GM23338 (cell line): ENCODE measurements around the gene GPRC5C. TPM values are rescaled to one million over a fixed set of nuclear protein-coding genes. Genes with fewer than 3 reads are reported as not detected.

Experiments
- ATAC-seq: fragments of 200-7000 bp; cut with Tn5 transposase; 3 replicates; pipeline ENCODE4 v1.9.1; 2020
- DNase-seq: peaks from one replicate; pipeline ENCODE4 v3.0.0-alpha.2; 2015; ENCODE audit warnings: low spot score
- H2AFZ ChIP-seq: fragments of 200-600 bp; sonication (generic); 2 replicates; pipeline ENCODE4 v1.8.0; 2016; ENCODE audit warnings: antibody characterized with exemption, mild to moderate bottlenecking, moderate library complexity
- H3F3A ChIP-seq: fragments of 200-600 bp; sonication (generic); replicated peaks from 2 replicates; pipeline ENCODE4 v1.8.0; 2017; ENCODE audit warnings: antibody characterized with exemption, mixed run types, low read depth
- H3K27ac ChIP-seq: fragments of 200-600 bp; sonication (generic); 2 replicates; pipeline ENCODE4 v1.6.1; 2016; ENCODE audit warnings: low read depth
- H3K27me3 ChIP-seq: fragments of 200-600 bp; sonication (generic); 2 replicates; pipeline ENCODE4 v1.8.0; 2016; ENCODE audit warnings: mild to moderate bottlenecking, mixed run types, moderate library complexity; ENCODE audit not compliant: insufficient read depth
- H3K36me3 ChIP-seq: fragments of 200-600 bp; sonication (generic); 2 replicates; pipeline ENCODE4 v1.8.0; 2016; ENCODE audit warnings: mild to moderate bottlenecking; ENCODE audit not compliant: insufficient read depth
- H3K4me1 ChIP-seq: fragments of 200-600 bp; sonication (generic); 2 replicates; pipeline ENCODE4 v1.8.0; 2016; ENCODE audit warnings: mild to moderate bottlenecking, moderate library complexity; ENCODE audit not compliant: insufficient read depth
- H3K4me2 ChIP-seq: fragments of 200-600 bp; sonication (generic); 2 replicates; pipeline ENCODE4 v1.7.1; 2017; ENCODE audit warnings: mixed run types
- H3K4me3 ChIP-seq: fragments of 200-600 bp; sonication (generic); 2 replicates; pipeline ENCODE4 v1.6.1; 2016; ENCODE audit warnings: mixed run types
- H3K79me2 ChIP-seq: fragments of 200-600 bp; sonication (generic); replicated peaks from 2 replicates; pipeline ENCODE4 v1.8.0; 2017; ENCODE audit warnings: mild to moderate bottlenecking; ENCODE audit not compliant: insufficient read depth
- H3K9me2 ChIP-seq: fragments of 200-600 bp; sonication (generic); 2 replicates; pipeline ENCODE4 v1.8.0; 2017; ENCODE audit not compliant: insufficient read depth
- H4K20me1 ChIP-seq: fragments of 200-600 bp; sonication (generic); replicated peaks from 2 replicates; pipeline ENCODE4 v1.8.0; 2017; ENCODE audit warnings: mild to moderate bottlenecking; ENCODE audit not compliant: insufficient read depth
- H3K27ac Mint-ChIP-seq: 2 replicates; pipeline ENCODE4 v1.8.0; 2020; ENCODE audit warnings: inconsistent platforms, mild to moderate bottlenecking, moderate library complexity, mixed read lengths
- H3K27me3 Mint-ChIP-seq: 3 replicates; pipeline ENCODE4 v1.8.0; 2022; ENCODE audit warnings: low read depth, mild to moderate bottlenecking, moderate library complexity, mixed read lengths, inconsistent platforms; ENCODE audit not compliant: insufficient read depth, poor library complexity
- H3K36me3 Mint-ChIP-seq: 3 replicates; pipeline ENCODE4 v1.8.0; 2021; ENCODE audit warnings: low read depth, mild to moderate bottlenecking, inconsistent platforms, moderate library complexity, mixed read lengths
- H3K4me1 Mint-ChIP-seq: 3 replicates; pipeline ENCODE4 v1.8.0; 2020; ENCODE audit warnings: mild to moderate bottlenecking, inconsistent platforms, mixed read lengths
- H3K4me3 Mint-ChIP-seq: 3 replicates; pipeline ENCODE4 v1.8.0; 2021; ENCODE audit warnings: moderate library complexity, mild to moderate bottlenecking, inconsistent platforms, mixed read lengths
- H3K9me3 Mint-ChIP-seq: 3 replicates; pipeline ENCODE4 v1.8.0; 2020; ENCODE audit warnings: moderate library complexity, mild to moderate bottlenecking, inconsistent platforms, mixed read lengths
- EZH2phosphoT487 ChIP-seq: fragments of 200-600 bp; sonication (generic); IDR thresholded peaks from one replicate; pipeline ENCODE4 v1.8.1; 2018; ENCODE audit warnings: antibody characterized with exemption; ENCODE audit not compliant: unreplicated experiment
- POLR2AphosphoS5 ChIP-seq: IDR thresholded peaks from 2 replicates; pipeline ENCODE4 v1.6.1; 2016; ENCODE audit warnings: antibody characterized with exemption, low read depth
- ZNF331 ChIP-seq: fragments of 250-450 bp; sonication (Bioruptor Pico); IDR thresholded peaks from 2 replicates; pipeline ENCODE4 v1.5.0; 2020; ENCODE audit warnings: low read depth, mild to moderate bottlenecking, moderate library complexity
- polyA plus RNA-seq: library from polyadenylated mRNA; unstranded; fragments of >200 nt; fragmentation: Nextera tagmentation; extraction: Ambion mirVana; gene quantifications from 2 replicates; pipeline ENCODE4 v1.2.1, GENCODE V29; 2016
- total RNA-seq: library from RNA; depleted of rRNA; stranded (reverse); fragments of >200 nt; shearing (Covaris generic); gene quantifications from 2 replicates; pipeline ENCODE4 v1.2.3, GENCODE V29; 2014
- TF ChIP-seq, protein P1 (sequence below), 2 experiments: fragments of 200-600 bp in 1 of 2; sonication (generic) in 1 of 2; conservative IDR thresholded peaks; 2 replicates each; pipeline versions ENCODE4 v1.5.1 to v1.6.1; 2016 to 2017; ENCODE audit warnings: antibody characterized with exemption in 2 of 2, low read depth in 2 of 2, mild to moderate bottlenecking in 2 of 2, moderate library complexity in 1 of 2
- TF ChIP-seq, protein P2 (sequence below): IDR thresholded peaks from 2 replicates; pipeline ENCODE4 v1.6.1; 2016; ENCODE audit warnings: antibody characterized with exemption

GPRC5C gene
- total and polyA plus RNA-seq, 2 experiments from 2014 or later: 9.0 to 22.4 TPM

- TF ChIP-seq, protein P1, sequence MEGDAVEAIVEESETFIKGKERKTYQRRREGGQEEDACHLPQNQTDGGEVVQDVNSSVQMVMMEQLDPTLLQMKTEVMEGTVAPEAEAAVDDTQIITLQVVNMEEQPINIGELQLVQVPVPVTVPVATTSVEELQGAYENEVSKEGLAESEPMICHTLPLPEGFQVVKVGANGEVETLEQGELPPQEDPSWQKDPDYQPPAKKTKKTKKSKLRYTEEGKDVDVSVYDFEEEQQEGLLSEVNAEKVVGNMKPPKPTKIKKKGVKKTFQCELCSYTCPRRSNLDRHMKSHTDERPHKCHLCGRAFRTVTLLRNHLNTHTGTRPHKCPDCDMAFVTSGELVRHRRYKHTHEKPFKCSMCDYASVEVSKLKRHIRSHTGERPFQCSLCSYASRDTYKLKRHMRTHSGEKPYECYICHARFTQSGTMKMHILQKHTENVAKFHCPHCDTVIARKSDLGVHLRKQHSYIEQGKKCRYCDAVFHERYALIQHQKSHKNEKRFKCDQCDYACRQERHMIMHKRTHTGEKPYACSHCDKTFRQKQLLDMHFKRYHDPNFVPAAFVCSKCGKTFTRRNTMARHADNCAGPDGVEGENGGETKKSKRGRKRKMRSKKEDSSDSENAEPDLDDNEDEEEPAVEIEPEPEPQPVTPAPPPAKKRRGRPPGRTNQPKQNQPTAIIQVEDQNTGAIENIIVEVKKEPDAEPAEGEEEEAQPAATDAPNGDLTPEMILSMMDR (conservative IDR thresholded peaks at IDR 0.05; ENCODE audit: low read depth in 2 of 2): peak; percentile 12 to 29; a peak in 2 of 4 replicates
Measured at GRCh38 chr17:74466111-74466827, 34.4 kb downstream of the GPRC5C start, which contains the start of gene CD300A (continued).

GRCh38 chr17:74466828-74467184, 34.9 kb downstream of the GPRC5C start:
- Mint-ChIP-seq H3K4me3 (peak overlapping the region; percentile 67; the same call in 2 of the 3 replicates), H3K27ac (no peak overlapping the region)
- ATAC-seq: peak; percentile 11; the same call in 2 of the 3 replicates

GRCh38 chr17:74467221-74467951, 35.5 kb downstream of the GPRC5C start:
- Histone ChIP-seq H3K36me3 (no peaks in the 10 kb centered on the region), H3K27me3 (peaks cover 39% of the 10 kb centered on the region), H4K20me1 (no peaks in the 10 kb centered on the region), H3K4me2 (peak overlapping the region; percentile 94), H3K4me3 (peak overlapping the region; percentile 76), H3F3A (peaks cover 11% of the 10 kb centered on the region; the same call in 1 of the 2 replicates), H3K27ac (no peak overlapping the region), H3K9me2 (no peaks in the 10 kb centered on the region), H2AFZ (peak overlapping the region; percentile 94), H3K4me1 (peaks cover 7% of the 10 kb centered on the region; the same call in 1 of the 2 replicates), H3K79me2 (no peaks in the 10 kb centered on the region)
- no peaks in the 10 kb centered on the region for H3K36me3 Mint-ChIP-seq
- ATAC-seq (peak; percentile 78), DNase-seq (peak; percentile 54)
- H3K4me3 Mint-ChIP-seq: peak overlapping the region; percentile 62
- H3K27me3 Mint-ChIP-seq: peaks cover 16% of the 10 kb centered on the region
- H3K9me3 Mint-ChIP-seq: no peaks in the 10 kb centered on the region
- peaks cover 5% of the 10 kb centered on the region; the same call in 2 of the 3 replicates for H3K4me1 Mint-ChIP-seq
- H3K27ac Mint-ChIP-seq: no peak overlapping the region
- no peak for TF ChIP-seq ZNF331 (CRISPR knock-in tag)
- TF ChIP-seq, protein P2, sequence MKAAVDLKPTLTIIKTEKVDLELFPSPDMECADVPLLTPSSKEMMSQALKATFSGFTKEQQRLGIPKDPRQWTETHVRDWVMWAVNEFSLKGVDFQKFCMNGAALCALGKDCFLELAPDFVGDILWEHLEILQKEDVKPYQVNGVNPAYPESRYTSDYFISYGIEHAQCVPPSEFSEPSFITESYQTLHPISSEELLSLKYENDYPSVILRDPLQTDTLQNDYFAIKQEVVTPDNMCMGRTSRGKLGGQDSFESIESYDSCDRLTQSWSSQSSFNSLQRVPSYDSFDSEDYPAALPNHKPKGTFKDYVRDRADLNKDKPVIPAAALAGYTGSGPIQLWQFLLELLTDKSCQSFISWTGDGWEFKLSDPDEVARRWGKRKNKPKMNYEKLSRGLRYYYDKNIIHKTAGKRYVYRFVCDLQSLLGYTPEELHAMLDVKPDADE: no peak
- no peak for TF ChIP-seq EZH2phosphoT487

More at GRCh38 chr17:74466828-74467184, 34.9 kb downstream of the GPRC5C start:
- H3K4me1 ChIP-seq: peaks cover 7% of the 10 kb centered on the region; the same call in 1 of the 2 replicates
- peak overlapping the region; percentile 76 for H3K4me3 ChIP-seq
- H3F3A ChIP-seq: peaks cover 11% of the 10 kb centered on the region; the same call in 1 of the 2 replicates
- no peaks in the 10 kb centered on the region for H3K79me2 ChIP-seq
- H3K9me3 Mint-ChIP-seq: no peaks in the 10 kb centered on the region
- peak overlapping the region; percentile 97 for H2AFZ ChIP-seq
- DNase-seq: no peak
- TF ChIP-seq POLR2AphosphoS5 (no peak), EZH2phosphoT487 (no peak), ZNF331 (CRISPR knock-in tag) (no peak)
- TF ChIP-seq, protein P1 (conservative IDR thresholded peaks at IDR 0.05; ENCODE audit: low read depth in 2 of 2): no peak
- H3K36me3 Mint-ChIP-seq: no peaks in the 10 kb centered on the region
- peak overlapping the region; percentile 94 for H3K4me2 ChIP-seq
- peaks cover 5% of the 10 kb centered on the region; the same call in 2 of the 3 replicates for H3K4me1 Mint-ChIP-seq
- peaks cover 16% of the 10 kb centered on the region for H3K27me3 Mint-ChIP-seq
- peaks cover 39% of the 10 kb centered on the region for H3K27me3 ChIP-seq
- H3K27ac ChIP-seq: no peak overlapping the region
- H4K20me1 ChIP-seq: no peaks in the 10 kb centered on the region
- H3K36me3 ChIP-seq: no peaks in the 10 kb centered on the region
- no peaks in the 10 kb centered on the region for H3K9me2 ChIP-seq
